Gastroesophageal sphincter (tissue), 3 donors: ENCODE measurements around the gene ARTN.

Experiments
- EP300 ChIP-seq: sonication (generic); formaldehyde crosslinking; IDR thresholded peaks from one replicate; pipeline ENCODE4 v1.6.1; 2017; ENCODE audit warnings: antibody characterized with exemption, mild to moderate bottlenecking
- POLR2A ChIP-seq, 2 donors: fragments of 450-650 bp; IDR thresholded peaks; one replicate each; pipeline ENCODE4 v1.6.1; 2017; ENCODE audit warnings: antibody characterized with exemption in 2 of 2, mild to moderate bottlenecking in 2 of 2, moderate library complexity in 1 of 2
- POLR2AphosphoS5 ChIP-seq: sonication (generic); formaldehyde crosslinking; IDR thresholded peaks from one replicate; pipeline ENCODE4 v1.6.1; 2017; ENCODE audit warnings: antibody characterized with exemption
- TF ChIP-seq, protein P1 (sequence below), 4 experiments: fragments of 200-600 bp in 2 of 4; fragments of 450-650 bp in 2 of 4; sonication (generic) in 1 of 4; IDR thresholded peaks; one replicate each; pipeline ENCODE4 v1.5.1; 2017 to 2019; ENCODE audit warnings: antibody characterized with exemption in 4 of 4, mild to moderate bottlenecking in 2 of 4, moderate library complexity in 2 of 4

GRCh38 chr1:43947061-43947873 lies 13.7 kb downstream of the ARTN start:
- TF ChIP-seq, protein P1, sequence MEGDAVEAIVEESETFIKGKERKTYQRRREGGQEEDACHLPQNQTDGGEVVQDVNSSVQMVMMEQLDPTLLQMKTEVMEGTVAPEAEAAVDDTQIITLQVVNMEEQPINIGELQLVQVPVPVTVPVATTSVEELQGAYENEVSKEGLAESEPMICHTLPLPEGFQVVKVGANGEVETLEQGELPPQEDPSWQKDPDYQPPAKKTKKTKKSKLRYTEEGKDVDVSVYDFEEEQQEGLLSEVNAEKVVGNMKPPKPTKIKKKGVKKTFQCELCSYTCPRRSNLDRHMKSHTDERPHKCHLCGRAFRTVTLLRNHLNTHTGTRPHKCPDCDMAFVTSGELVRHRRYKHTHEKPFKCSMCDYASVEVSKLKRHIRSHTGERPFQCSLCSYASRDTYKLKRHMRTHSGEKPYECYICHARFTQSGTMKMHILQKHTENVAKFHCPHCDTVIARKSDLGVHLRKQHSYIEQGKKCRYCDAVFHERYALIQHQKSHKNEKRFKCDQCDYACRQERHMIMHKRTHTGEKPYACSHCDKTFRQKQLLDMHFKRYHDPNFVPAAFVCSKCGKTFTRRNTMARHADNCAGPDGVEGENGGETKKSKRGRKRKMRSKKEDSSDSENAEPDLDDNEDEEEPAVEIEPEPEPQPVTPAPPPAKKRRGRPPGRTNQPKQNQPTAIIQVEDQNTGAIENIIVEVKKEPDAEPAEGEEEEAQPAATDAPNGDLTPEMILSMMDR (IDR thresholded peaks at IDR 0.05): no peak
- TF ChIP-seq POLR2A (IDR thresholded peaks at IDR 0.05) (no peak), EP300 (no peak), POLR2AphosphoS5 (no peak)
